Upper lobe of left lung (tissue), 4 donors: ENCODE data around the gene RBM45.

Experiments
- EP300 ChIP-seq, 4 donors: sonication (generic); formaldehyde crosslinking; IDR thresholded peaks; one replicate each; pipeline ENCODE4 v1.5.1; 2017; ENCODE audit warnings: antibody characterized with exemption in 4 of 4, control low read depth in 2 of 4
- POLR2A ChIP-seq, 4 donors: fragments of 450-650 bp; IDR thresholded peaks; one replicate each; pipeline ENCODE4 v1.5.1; 2016 to 2017; ENCODE audit warnings: antibody characterized with exemption in 4 of 4, mild to moderate bottlenecking in 2 of 4
- POLR2AphosphoS5 ChIP-seq, 2 donors: sonication (generic); formaldehyde crosslinking; IDR thresholded peaks; one replicate each; pipeline ENCODE4 v1.5.1; 2017; ENCODE audit warnings: antibody characterized with exemption in 2 of 2
- TF ChIP-seq, protein P1 (sequence below), 6 experiments: fragments of 450-650 bp in 4 of 6; fragments of 200-600 bp in 2 of 6; sonication (generic) in 2 of 6; IDR thresholded peaks; one replicate each; pipeline ENCODE4 v1.5.1; 2016 to 2019; ENCODE audit warnings: antibody characterized with exemption in 6 of 6

DNA sequence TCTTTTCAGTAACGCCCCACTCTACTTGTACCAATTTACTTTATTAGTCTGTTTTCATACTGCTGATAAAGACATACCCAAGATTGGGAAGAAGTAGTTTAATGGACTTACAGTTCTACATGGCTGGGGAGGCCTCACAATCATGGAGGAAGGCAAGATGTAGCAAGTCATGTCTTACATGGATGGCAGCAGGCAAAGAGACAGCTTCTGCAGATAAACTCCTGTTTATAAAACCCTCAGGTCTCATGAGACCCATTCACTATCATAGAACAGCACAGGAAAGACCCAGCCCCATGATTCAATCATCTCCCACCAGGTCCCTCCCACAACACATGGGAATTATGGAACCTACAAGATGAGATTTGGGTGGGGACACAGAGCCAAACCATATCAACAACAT is 43.3 kb downstream of the RBM45 start:
- TF ChIP-seq, protein P1, sequence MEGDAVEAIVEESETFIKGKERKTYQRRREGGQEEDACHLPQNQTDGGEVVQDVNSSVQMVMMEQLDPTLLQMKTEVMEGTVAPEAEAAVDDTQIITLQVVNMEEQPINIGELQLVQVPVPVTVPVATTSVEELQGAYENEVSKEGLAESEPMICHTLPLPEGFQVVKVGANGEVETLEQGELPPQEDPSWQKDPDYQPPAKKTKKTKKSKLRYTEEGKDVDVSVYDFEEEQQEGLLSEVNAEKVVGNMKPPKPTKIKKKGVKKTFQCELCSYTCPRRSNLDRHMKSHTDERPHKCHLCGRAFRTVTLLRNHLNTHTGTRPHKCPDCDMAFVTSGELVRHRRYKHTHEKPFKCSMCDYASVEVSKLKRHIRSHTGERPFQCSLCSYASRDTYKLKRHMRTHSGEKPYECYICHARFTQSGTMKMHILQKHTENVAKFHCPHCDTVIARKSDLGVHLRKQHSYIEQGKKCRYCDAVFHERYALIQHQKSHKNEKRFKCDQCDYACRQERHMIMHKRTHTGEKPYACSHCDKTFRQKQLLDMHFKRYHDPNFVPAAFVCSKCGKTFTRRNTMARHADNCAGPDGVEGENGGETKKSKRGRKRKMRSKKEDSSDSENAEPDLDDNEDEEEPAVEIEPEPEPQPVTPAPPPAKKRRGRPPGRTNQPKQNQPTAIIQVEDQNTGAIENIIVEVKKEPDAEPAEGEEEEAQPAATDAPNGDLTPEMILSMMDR (IDR thresholded peaks at IDR 0.05) = no peak
- TF ChIP-seq POLR2A (IDR thresholded peaks at IDR 0.05) = no peak
- TF ChIP-seq EP300 (IDR thresholded peaks at IDR 0.05) = no peak
- TF ChIP-seq POLR2AphosphoS5 (IDR thresholded peaks at IDR 0.05) = no peak
